ENCODE data around the gene ITGB3BP. TPM values are rescaled to one million over a fixed set of nuclear protein-coding genes. Genes with fewer than 3 reads are reported as not detected.

ITGB3BP gene
- total RNA-seq, 1 donor = 18.1 TPM

DNA sequence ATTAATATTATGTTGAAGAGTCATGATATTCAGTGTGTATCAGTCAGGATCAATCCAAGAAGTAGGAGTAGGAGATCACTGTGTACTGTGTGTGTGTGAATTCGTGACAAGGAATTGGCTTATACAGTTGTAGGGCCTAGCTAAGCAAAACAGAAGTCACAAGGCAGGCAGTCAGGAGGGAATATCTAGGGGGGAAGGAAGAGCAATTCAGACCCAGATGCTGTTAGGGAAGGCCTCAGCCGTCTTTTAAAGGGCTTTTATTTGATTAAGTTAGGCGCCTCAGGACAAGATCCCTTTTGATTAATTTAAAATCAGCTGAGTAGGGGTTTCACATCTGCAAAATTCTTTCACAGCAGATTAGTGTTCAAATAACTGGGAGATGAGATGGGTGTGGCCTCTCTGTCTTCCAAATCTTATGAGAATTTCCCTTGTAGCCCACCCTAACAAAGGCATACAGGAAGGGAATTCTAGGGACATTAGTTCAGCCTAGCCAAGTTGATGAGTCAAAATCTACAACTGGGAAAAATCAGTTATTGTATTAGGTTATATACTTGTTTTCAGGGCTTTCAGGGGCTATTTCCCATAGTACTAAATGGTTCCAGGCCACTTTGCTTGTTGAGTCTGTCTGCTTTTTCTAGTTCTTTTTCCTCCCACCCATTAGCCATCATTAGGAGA, 108.2 kb downstream of the ITGB3BP start:
- H3K4me3 ChIP-seq (ENCODE audit: low read depth, low read length) = no peak overlapping the region
- TF ChIP-seq, protein P1, sequence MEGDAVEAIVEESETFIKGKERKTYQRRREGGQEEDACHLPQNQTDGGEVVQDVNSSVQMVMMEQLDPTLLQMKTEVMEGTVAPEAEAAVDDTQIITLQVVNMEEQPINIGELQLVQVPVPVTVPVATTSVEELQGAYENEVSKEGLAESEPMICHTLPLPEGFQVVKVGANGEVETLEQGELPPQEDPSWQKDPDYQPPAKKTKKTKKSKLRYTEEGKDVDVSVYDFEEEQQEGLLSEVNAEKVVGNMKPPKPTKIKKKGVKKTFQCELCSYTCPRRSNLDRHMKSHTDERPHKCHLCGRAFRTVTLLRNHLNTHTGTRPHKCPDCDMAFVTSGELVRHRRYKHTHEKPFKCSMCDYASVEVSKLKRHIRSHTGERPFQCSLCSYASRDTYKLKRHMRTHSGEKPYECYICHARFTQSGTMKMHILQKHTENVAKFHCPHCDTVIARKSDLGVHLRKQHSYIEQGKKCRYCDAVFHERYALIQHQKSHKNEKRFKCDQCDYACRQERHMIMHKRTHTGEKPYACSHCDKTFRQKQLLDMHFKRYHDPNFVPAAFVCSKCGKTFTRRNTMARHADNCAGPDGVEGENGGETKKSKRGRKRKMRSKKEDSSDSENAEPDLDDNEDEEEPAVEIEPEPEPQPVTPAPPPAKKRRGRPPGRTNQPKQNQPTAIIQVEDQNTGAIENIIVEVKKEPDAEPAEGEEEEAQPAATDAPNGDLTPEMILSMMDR (IDR thresholded peaks at IDR 0.05; ENCODE audit: insufficient read depth, low read depth, low read length) = no peak
- DNase-seq (ENCODE audit: low read depth) = no peak

DNA sequence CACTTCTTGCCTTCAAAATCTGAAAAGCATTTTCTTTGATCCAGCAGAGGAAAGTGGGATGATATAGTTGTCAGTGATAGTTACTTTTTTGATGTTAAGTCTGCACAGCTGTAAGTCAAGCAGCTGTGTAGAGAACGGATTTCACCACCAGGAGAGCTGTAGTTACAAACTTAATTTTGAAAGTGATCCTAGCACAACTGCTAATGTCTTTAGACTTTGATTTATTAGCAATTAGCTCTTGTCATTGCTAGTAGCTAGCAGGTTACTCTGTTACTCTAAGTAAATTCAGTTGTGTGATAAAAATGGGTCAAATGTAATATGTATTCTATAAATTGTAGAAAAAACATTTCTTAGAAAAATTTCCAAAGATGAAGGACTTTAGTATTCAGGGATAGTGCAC, 109.6 kb downstream of the ITGB3BP start:
- TF ChIP-seq, protein P1 (IDR thresholded peaks at IDR 0.05; ENCODE audit: insufficient read depth, low read depth, low read length) = no peak
- no peak overlapping the region for H3K4me3 ChIP-seq (ENCODE audit: low read depth, low read length)
- DNase-seq (ENCODE audit: low read depth) = no peak

DNA sequence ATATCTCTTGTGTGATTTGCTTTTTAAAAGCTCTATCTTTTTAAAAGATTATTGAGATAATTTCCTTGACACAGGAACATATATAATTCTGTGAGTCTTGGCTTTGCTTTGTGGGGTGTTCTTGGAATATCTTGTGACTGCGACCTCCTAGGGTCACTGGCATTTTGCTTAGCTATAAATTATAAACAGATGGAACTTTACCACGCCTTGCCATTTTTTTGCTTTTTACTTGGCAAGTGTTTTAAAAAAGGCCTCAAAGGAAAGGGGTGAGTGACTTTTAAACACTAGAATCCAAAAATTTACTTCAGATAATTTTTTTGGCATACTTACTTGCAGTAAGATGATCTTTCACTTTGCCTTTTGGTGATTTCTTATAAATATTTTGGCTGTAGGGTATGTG, 112.0 kb downstream of the ITGB3BP start:
- peak; percentile 6 for DNase-seq (ENCODE audit: low read depth)
- TF ChIP-seq, protein P1 (IDR thresholded peaks at IDR 0.05; ENCODE audit: insufficient read depth, low read depth, low read length) = no peak
- H3K4me3 ChIP-seq (ENCODE audit: low read depth, low read length) = no peak overlapping the region

DNA sequence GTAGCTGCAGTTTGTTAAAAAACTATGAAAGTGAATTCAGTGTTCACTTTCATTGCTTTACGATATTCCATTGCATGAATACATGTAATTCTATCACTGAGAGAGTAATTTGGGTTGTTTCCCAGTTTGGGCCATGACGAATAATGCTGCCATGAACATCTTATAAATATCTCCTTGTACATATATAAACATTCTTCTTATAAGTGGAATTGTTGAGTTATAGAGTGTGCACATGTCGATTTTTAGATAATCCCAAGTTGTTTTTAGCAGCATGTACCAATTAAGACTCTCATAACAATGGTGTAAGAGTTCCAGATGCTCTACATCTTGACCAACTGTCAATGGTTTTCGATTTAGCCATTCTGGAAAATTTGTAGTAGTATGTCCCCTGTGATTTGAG, 114.7 kb downstream of the ITGB3BP start:
- no peak for DNase-seq (ENCODE audit: low read depth)
- no peak overlapping the region for H3K4me3 ChIP-seq (ENCODE audit: low read depth, low read length)
- TF ChIP-seq, protein P1 (IDR thresholded peaks at IDR 0.05; ENCODE audit: insufficient read depth, low read depth, low read length) = no peak

DNA sequence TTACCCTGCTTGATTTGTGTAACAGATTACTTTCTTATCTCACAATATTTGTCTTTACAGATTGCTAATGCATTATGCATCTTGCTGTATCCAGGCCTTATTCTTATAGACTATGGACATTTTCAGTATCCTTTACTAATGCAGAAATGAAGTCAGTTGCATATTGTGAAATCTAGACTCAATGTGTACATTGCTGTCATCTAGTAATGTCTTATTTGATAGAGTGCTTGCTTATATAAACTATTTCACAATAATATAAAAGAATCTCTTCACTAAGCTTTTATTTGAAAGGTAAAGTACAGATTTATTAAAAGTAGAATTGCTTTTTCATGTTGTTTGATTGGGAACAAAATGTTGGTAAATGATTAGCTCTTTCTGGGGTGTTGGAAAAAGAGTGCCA, 116.0 kb downstream of the ITGB3BP start:
- DNase-seq (ENCODE audit: low read depth) = peak; percentile 41
- TF ChIP-seq, protein P1 (IDR thresholded peaks at IDR 0.05; ENCODE audit: insufficient read depth, low read depth, low read length) = no peak
- no peak overlapping the region for H3K4me3 ChIP-seq (ENCODE audit: low read depth, low read length)

DNA sequence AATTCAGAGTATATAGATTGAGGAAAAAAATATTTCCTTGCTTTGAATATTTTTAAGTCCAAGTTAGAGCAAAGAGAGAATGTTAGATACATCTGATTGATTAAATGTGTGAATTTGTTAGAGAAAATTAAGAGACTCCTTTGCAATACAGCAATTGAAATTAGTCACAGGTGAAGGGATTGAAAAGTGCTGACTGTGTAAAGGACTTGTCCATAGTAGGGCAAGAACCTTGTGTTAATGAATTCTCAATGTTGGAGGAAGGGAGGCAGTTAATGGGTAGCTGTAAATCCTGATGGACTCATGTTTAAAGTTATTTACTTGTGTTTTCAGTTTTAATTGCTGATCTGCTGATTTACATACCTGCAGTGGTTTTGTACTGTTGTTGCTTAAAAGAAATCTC, 117.0 kb downstream of the ITGB3BP start:
- no peak overlapping the region for H3K4me3 ChIP-seq (ENCODE audit: low read depth, low read length)
- DNase-seq (ENCODE audit: low read depth) = no peak
- TF ChIP-seq, protein P1 (IDR thresholded peaks at IDR 0.05; ENCODE audit: insufficient read depth, low read depth, low read length) = no peak

DNA sequence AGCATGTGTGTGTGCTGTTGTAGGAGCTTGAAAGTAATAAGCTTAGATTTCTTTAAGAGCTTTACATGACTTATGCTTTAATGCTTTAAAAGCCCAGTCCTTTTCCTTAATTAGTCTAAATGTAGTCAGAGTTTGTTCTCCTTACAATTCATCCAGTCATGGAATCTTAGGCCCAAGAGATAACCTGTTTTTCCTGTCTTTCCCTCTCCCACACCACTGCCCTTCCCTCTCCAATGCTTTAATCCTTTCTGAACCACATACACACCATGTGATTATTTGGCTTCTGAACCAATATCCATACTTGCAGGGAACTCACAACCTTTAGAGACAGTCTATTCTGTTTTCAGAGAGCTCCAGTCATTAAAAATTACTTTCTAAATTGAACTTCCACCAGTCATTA, 118.0 kb downstream of the ITGB3BP start:
- TF ChIP-seq, protein P1 (IDR thresholded peaks at IDR 0.05; ENCODE audit: insufficient read depth, low read depth, low read length) = no peak
- no peak for DNase-seq (ENCODE audit: low read depth)
- no peak overlapping the region for H3K4me3 ChIP-seq (ENCODE audit: low read depth, low read length)

Data from fibroblast of villous mesenchyme (primary cell).